PFSK-1 (cell line): ENCODE data around the gene PPP1R9A.

Experiments used
- FOXP2 ChIP-seq: optimal IDR thresholded peaks from 2 replicates; pipeline ENCODE3; 2011; ENCODE audit warnings: borderline replicate concordance, control low read depth, inconsistent platforms; ENCODE audit not compliant: insufficient read depth; ENCODE audit errors: extremely low read length, extremely low read depth
- POLR2AphosphoS5 ChIP-seq: IDR thresholded peaks from 2 replicates; pipeline ENCODE4 v1.6.1; 2012; ENCODE audit warnings: low read depth, mild to moderate bottlenecking, control low read depth, low read length, moderate library complexity
- SIN3A ChIP-seq: IDR thresholded peaks from 2 replicates; pipeline ENCODE4 v1.6.1; 2012; ENCODE audit warnings: mild to moderate bottlenecking, low read length, moderate library complexity, borderline replicate concordance; ENCODE audit not compliant: insufficient read depth
- TAF1 ChIP-seq: IDR thresholded peaks from 2 replicates; pipeline ENCODE4 v1.6.1; 2012; ENCODE audit warnings: low read length, control low read depth, borderline replicate concordance; ENCODE audit not compliant: insufficient read depth
- TF ChIP-seq, protein P1 (sequence below), 2 experiments: IDR thresholded peaks; 2 replicates each; pipeline versions ENCODE4 v1.6.1 to v1.8.0; 2011 to 2012; ENCODE audit warnings: low read depth in 2 of 2, low read length in 2 of 2, control low read depth in 1 of 2, inconsistent platforms in 1 of 2, mild to moderate bottlenecking in 1 of 2, moderate library complexity in 1 of 2; ENCODE audit not compliant: insufficient read depth in 1 of 2

PPP1R9A gene

DNA sequence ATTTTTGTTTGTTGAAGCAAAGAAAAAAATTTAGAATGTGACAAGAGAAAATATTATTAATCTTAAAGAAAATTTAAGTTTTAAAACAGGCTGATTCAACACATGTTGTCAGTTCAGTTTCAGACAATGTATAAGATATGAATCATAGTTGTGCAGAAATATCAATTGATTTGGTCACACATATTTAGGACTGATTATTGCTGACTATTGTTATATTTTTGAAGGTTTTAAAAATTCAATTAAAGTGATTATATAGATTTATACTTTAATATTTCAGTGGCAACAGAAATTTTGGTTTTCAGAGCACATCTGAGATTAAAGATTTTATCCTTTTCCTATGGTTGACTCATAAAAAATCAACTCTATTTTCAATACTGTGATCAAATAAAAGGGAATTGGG is 284.4 kb downstream of the PPP1R9A start:
- TF ChIP-seq TAF1: no peak
- no peak for TF ChIP-seq FOXP2
- TF ChIP-seq, protein P1, sequence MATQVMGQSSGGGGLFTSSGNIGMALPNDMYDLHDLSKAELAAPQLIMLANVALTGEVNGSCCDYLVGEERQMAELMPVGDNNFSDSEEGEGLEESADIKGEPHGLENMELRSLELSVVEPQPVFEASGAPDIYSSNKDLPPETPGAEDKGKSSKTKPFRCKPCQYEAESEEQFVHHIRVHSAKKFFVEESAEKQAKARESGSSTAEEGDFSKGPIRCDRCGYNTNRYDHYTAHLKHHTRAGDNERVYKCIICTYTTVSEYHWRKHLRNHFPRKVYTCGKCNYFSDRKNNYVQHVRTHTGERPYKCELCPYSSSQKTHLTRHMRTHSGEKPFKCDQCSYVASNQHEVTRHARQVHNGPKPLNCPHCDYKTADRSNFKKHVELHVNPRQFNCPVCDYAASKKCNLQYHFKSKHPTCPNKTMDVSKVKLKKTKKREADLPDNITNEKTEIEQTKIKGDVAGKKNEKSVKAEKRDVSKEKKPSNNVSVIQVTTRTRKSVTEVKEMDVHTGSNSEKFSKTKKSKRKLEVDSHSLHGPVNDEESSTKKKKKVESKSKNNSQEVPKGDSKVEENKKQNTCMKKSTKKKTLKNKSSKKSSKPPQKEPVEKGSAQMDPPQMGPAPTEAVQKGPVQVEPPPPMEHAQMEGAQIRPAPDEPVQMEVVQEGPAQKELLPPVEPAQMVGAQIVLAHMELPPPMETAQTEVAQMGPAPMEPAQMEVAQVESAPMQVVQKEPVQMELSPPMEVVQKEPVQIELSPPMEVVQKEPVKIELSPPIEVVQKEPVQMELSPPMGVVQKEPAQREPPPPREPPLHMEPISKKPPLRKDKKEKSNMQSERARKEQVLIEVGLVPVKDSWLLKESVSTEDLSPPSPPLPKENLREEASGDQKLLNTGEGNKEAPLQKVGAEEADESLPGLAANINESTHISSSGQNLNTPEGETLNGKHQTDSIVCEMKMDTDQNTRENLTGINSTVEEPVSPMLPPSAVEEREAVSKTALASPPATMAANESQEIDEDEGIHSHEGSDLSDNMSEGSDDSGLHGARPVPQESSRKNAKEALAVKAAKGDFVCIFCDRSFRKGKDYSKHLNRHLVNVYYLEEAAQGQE (IDR thresholded peaks at IDR 0.05; ENCODE audit: insufficient read depth in 1 of 2, low read depth in 2 of 2, low read length in 2 of 2): no peak
- no peak for TF ChIP-seq POLR2AphosphoS5
- no peak for TF ChIP-seq SIN3A

DNA sequence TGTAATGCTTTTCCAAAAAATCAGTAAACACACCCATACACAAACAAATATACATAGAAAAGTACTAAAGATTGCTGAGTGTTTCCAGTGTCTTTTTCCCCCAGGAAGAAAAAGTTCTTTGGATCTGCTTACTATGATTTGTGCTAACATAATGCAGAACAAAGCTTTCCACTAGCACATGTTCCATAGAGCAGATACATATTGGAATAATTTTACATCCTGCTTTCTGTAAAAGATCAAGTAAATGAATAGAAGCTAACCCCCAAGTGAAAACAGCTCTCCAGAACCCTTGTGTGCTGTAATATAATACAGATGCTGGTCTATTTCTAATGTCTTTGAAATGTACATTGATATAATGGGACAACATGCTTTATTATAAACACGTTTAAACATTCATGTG is 291.5 kb downstream of the PPP1R9A start:
- TF ChIP-seq FOXP2: no peak
- TF ChIP-seq SIN3A: no peak

DNA sequence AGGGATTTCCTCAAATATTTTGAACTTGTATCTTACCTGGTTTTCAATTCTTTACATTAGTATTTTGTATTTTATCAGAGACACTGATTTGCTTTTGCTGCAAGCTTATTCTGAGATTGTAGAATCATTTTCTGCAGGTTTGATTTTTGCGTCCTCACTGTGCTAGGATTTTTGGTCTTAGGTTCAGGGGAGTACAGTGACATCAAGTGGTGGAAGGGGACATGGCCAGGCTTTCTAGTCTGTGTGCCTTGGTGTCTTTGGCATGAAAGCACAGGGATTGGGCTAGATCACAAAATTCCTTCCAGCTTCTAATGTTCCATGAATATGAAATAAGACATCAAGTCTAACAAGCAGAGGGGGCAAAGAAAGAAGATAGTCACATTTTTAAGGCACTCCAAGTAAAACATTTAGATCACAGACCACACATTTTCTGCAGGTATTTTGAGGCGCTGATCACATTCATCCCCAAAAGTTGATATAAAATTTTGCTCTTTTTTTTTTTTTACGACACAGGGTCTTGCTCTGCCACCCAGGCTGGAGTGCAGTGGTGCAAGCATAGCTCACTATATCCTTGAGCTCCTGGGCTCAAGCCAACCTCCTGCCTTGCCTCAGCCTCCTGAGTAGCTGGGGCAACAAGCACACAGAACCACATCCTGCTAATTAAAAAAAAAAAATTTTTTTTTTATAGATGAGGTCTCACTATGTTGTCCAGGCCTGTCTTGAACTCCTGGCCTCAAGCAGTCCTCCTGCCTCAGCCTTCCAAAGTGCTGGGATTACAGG is 292.6 kb downstream of the PPP1R9A start:
- TF ChIP-seq POLR2AphosphoS5 (no peak), FOXP2 (no peak)

DNA sequence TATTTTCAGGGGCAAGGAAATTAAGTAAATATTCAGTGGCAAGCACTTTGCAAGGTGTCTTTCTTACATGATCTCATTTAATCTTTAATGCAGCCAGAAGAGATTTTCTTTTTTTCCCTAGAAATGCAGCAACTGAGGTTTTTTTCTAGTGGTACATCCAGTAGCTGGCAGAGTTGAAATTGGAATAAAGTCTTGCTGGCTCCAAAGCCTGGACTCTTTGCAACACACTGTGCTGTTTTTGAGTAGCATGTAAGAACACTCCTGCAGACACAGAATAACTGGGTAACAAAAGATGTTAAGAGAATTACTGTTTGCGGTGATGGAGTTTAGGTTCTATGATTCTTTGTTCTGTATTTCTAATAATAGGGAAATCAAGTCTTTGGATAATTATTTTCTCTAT is 293.3 kb downstream of the PPP1R9A start:
- TF ChIP-seq SIN3A: no peak
- no peak for TF ChIP-seq TAF1
- no peak for TF ChIP-seq FOXP2
- TF ChIP-seq, protein P1 (IDR thresholded peaks at IDR 0.05; ENCODE audit: insufficient read depth in 1 of 2, low read depth in 2 of 2, low read length in 2 of 2): no peak
- TF ChIP-seq POLR2AphosphoS5: no peak

DNA sequence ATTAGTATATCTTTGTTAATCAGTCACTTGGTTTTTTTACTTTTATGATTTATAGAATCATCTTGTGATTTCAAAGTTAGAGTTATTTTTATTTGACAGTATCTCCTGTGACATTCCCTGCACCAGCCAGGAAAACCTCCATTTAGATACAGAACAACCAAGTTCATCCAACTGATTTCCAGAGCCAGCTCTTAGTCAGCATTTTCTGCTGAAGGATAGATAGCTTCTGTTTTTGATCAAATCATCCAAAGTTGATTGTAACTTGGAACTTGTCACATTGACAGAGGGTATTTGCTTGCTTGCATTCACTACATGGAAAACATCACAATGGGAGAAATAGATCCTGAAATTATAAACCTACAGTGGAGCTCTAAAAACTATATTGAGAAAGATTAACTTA is 294.3 kb downstream of the PPP1R9A start:
- TF ChIP-seq POLR2AphosphoS5: no peak
- TF ChIP-seq TAF1: no peak
- TF ChIP-seq FOXP2: no peak
- no peak for TF ChIP-seq SIN3A
- TF ChIP-seq, protein P1 (IDR thresholded peaks at IDR 0.05; ENCODE audit: insufficient read depth in 1 of 2, low read depth in 2 of 2, low read length in 2 of 2): no peak

DNA sequence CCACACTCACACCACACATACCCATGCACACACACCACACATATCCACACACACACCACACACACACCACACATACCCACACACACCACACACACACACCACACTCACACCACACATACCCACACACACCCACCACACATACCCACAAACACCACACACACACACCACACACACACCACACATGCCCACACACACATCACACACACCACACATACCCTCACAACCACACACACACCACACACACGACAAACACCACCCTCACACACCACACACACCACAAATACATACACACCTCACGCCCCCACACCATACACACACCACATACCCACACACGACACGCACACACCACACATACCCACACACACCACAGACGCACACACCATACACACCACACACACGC is 297.2 kb downstream of the PPP1R9A start:
- TF ChIP-seq SIN3A: no peak
- no peak for TF ChIP-seq POLR2AphosphoS5
- TF ChIP-seq TAF1: no peak
- no peak for TF ChIP-seq FOXP2
- TF ChIP-seq, protein P1 (IDR thresholded peaks at IDR 0.05; ENCODE audit: insufficient read depth in 1 of 2, low read depth in 2 of 2, low read length in 2 of 2): no peak
